ENCODE measurements around the gene KLHL13. TPM values are rescaled to one million over a fixed set of nuclear protein-coding genes. Genes with fewer than 3 reads are reported as not detected.

The KLHL13 gene
- total and polyA plus RNA-seq, 2 donors from 2014 or later: 13.8 to 55.4 TPM

- Histone ChIP-seq H3K27ac (ENCODE audit: low read depth in 2 of 2, low read length in 2 of 2) (no peak overlapping the region), H3K9me3 (ENCODE audit: control insufficient read depth in 2 of 3, insufficient read depth in 1 of 3, low read length in 3 of 3) (no peaks in the 10 kb centered on the region), H3K36me3 (ENCODE audit: control insufficient read depth in 2 of 3, insufficient read depth in 3 of 3, low read length in 3 of 3) (no peaks in the 10 kb centered on the region), H3K27me3 (ENCODE audit: control insufficient read depth, insufficient read depth, low read length) (no peaks in the 10 kb centered on the region), H3K4me1 (ENCODE audit: control insufficient read depth in 2 of 3, insufficient read depth in 2 of 3, low read depth in 1 of 3, low read length in 3 of 3) (no peaks in the 10 kb centered on the region), H3K4me3 (ENCODE audit: low read length in 3 of 3) (no peak overlapping the region), H3K9ac (ENCODE audit: low read length in 3 of 3) (no peak overlapping the region)
- FAIRE-seq (no peak), DNase-seq (no peak)
- intact Hi-C loops (cut with DNase I): no loop called here
- TF ChIP-seq, protein P1, sequence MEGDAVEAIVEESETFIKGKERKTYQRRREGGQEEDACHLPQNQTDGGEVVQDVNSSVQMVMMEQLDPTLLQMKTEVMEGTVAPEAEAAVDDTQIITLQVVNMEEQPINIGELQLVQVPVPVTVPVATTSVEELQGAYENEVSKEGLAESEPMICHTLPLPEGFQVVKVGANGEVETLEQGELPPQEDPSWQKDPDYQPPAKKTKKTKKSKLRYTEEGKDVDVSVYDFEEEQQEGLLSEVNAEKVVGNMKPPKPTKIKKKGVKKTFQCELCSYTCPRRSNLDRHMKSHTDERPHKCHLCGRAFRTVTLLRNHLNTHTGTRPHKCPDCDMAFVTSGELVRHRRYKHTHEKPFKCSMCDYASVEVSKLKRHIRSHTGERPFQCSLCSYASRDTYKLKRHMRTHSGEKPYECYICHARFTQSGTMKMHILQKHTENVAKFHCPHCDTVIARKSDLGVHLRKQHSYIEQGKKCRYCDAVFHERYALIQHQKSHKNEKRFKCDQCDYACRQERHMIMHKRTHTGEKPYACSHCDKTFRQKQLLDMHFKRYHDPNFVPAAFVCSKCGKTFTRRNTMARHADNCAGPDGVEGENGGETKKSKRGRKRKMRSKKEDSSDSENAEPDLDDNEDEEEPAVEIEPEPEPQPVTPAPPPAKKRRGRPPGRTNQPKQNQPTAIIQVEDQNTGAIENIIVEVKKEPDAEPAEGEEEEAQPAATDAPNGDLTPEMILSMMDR (IDR thresholded peaks at IDR 0.05; ENCODE audit: borderline replicate concordance, extremely low read depth, insufficient read depth): no peak
Observed at GRCh38 chrX:118062048-118062789, 54.4 kb downstream of the KLHL13 start.

- H3K4me1 ChIP-seq (ENCODE audit: control insufficient read depth in 2 of 3, insufficient read depth in 2 of 3, low read depth in 1 of 3, low read length in 3 of 3): no peaks in the 10 kb centered on the region
- H3K9ac ChIP-seq (ENCODE audit: low read length in 3 of 3): no peak overlapping the region
- intact Hi-C loops (cut with DNase I): no loop called here
- no peaks in the 10 kb centered on the region for H3K36me3 ChIP-seq (ENCODE audit: control insufficient read depth in 2 of 3, insufficient read depth in 3 of 3, low read length in 3 of 3)
- DNase-seq (no peak), FAIRE-seq (no peak)
- H3K4me3 ChIP-seq (ENCODE audit: low read length in 3 of 3): no peak overlapping the region
- TF ChIP-seq, protein P1 (IDR thresholded peaks at IDR 0.05; ENCODE audit: borderline replicate concordance, extremely low read depth, insufficient read depth): no peak
- no peak overlapping the region for H3K27ac ChIP-seq (ENCODE audit: low read depth in 2 of 2, low read length in 2 of 2)
- H3K9me3 ChIP-seq (ENCODE audit: control insufficient read depth in 2 of 3, insufficient read depth in 1 of 3, low read length in 3 of 3): no peaks in the 10 kb centered on the region
- no peaks in the 10 kb centered on the region for H3K27me3 ChIP-seq (ENCODE audit: control insufficient read depth, insufficient read depth, low read length)
Observed at GRCh38 chrX:118058924-118059323, 57.7 kb downstream of the KLHL13 start.

DNA sequence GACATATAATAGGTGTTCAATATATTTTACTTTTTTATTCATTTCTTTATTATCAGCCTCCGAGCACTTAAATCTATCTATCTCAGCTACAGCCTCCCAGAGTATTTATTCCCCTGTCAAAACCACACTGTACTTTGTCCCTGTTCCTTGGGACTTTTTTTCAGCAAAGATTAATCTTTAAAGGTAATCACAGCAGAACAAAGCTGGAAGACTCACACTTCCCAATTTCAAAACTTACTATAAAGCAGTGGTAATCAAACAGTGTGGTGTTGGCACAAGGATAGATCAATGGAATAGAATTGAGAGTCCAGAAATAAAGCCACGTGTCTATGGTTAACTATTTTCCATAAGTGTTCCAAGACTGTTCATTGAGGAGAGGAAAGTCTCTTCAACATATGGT lies 59.7 kb downstream of the KLHL13 start:
- peak; percentile 47 for FAIRE-seq

More for the DNA sequence above, 59.7 kb downstream of the KLHL13 start:
- Histone ChIP-seq H3K9me3 (ENCODE audit: control insufficient read depth in 2 of 3, insufficient read depth in 1 of 3, low read length in 3 of 3) (no peaks in the 10 kb centered on the region), H3K4me3 (ENCODE audit: low read length in 3 of 3) (no peak overlapping the region), H3K4me1 (ENCODE audit: control insufficient read depth in 2 of 3, insufficient read depth in 2 of 3, low read depth in 1 of 3, low read length in 3 of 3) (no peaks in the 10 kb centered on the region), H3K36me3 (ENCODE audit: control insufficient read depth in 2 of 3, insufficient read depth in 3 of 3, low read length in 3 of 3) (no peaks in the 10 kb centered on the region), H3K27me3 (ENCODE audit: control insufficient read depth, insufficient read depth, low read length) (no peaks in the 10 kb centered on the region), H3K9ac (ENCODE audit: low read length in 3 of 3) (no peak overlapping the region), H3K27ac (ENCODE audit: low read depth in 2 of 2, low read length in 2 of 2) (no peak overlapping the region)
- intact Hi-C loops (cut with DNase I): no loop called here
- TF ChIP-seq, protein P1 (IDR thresholded peaks at IDR 0.05; ENCODE audit: borderline replicate concordance, extremely low read depth, insufficient read depth): no peak
- no peak for DNase-seq
